GM18870 (cell line): ENCODE results near the gene JSRP1.

Source experiments
- ATAC-seq: cut with Tn5 transposase; IDR thresholded peaks from one replicate; pipeline ENCODE4 v1.9.1; 2021; ENCODE audit warnings: moderate library complexity; ENCODE audit not compliant: unreplicated experiment

JSRP1 gene

GRCh38 chr19:2219726-2220125 is 36.5 kb downstream of the JSRP1 start:
- ATAC-seq, result no peak

- ATAC-seq, result no peak
These were observed 38.6 kb downstream of the JSRP1 start for GRCh38 chr19:2217591-2217990.

DNA sequence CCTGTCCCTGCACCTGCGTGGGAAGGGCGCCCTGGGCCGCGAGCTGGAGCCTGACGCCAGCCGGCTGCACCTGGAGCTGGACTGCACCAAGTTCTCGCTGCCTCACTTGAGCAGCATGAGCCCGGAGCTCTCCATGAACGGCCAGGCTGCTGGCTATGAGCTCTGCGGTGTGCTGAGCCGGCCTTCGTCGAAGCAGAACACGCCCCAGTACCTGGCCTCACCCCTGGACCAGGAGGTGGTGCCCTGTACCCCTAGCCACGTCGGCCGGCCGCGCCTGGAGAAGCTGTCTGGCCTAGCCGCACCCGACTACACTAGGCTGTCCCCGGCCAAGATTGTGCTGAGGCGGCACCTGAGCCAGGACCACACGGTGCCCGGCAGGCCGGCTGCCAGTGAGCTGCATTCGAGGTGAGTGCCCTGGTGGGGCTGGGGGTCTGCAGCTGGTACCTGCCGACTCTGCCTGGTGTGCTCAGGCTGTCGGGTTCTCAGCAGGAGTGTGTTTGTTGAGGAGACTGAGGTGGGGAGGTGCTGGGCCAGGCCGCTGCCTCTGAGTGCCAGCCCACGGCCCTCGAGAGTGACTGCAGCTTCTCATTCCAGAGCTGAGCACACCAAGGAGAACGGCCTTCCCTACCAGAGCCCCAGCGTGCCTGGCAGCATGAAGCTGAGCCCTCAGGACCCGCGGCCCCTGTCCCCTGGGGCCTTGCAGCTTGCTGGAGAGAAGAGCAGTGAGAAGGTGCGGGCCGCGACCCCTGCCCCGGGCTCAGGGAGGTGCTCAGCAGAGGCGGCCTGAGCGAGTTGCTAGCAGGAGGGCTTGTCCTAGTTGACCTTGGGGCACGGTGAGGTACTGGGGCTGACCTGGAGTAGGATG is 39.6 kb downstream of the JSRP1 start:
- no peak for ATAC-seq

- no peak for ATAC-seq
These were observed 40.9 kb downstream of the JSRP1 start for GRCh38 chr19:2215281-2215751.

DNA sequence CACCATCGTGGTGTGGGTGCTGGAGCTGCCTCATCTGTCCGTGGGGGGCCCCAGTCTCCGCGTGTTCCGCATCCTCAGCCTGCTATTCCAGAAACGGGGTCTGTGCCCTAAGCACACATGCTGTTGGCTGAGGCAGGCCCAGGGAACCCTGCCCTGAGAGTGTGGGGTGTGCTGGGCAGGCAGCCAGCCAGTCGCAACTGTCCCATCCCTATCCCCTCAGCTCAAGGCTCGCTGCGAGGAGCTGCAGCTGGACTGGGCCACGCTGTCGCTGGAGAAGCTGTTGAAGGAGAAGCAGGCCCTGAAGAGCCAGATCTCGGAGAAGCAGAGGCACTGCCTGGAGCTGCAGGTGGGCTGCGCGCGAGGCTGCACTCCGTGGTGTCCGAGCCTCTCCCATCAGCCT is 42.0 kb downstream of the JSRP1 start:
- no peak for ATAC-seq

DNA sequence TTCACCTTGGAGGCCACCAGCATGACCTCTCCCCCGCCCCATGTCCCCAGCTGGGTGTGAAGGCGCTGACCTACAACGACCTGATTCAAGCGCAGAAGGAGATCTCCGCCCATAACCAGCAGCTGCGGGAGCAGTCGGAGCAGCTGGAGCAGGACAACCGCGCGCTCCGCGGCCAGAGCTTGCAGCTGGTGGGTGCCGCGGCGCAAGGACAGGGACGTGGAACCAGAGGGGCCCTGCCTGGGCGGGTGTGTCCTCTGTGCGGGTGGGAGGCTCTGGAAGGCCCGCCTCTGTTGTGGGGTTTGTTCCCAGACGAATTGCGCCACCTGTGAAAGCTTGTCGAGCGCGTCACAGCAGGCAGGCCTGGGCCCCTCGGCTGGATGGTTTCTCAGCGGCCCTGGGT is 42.4 kb downstream of the JSRP1 start:
- ATAC-seq, result no peak

- no peak for ATAC-seq
These were observed 43.1 kb downstream of the JSRP1 start for GRCh38 chr19:2212861-2213711.

- no peak for ATAC-seq
These were observed 45.1 kb downstream of the JSRP1 start for GRCh38 chr19:2210987-2211740.

GRCh38 chr19:2210206-2210605 is 46.0 kb downstream of the JSRP1 start:
- ATAC-seq, result no peak

DNA sequence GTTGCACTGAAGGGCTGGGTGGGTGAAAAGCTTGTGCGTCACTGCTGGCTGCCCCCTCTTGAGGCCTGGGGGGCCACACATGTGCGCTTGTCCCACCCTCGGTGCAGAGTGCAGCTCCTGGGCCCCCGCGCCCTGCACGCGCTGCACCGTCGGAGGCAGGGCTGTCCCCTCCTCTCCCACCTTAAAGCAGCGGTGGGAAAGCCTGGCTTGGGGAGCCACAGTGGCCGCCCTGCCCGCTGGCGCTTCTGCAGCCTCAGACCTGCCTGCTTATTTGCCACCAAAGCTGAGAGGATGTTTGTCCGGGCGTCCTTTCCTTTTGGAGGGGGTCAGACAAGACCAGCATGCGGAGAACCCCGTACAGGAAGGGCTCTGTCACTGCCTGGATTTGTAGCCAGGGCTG is 46.8 kb downstream of the JSRP1 start:
- ATAC-seq, result no peak

DNA sequence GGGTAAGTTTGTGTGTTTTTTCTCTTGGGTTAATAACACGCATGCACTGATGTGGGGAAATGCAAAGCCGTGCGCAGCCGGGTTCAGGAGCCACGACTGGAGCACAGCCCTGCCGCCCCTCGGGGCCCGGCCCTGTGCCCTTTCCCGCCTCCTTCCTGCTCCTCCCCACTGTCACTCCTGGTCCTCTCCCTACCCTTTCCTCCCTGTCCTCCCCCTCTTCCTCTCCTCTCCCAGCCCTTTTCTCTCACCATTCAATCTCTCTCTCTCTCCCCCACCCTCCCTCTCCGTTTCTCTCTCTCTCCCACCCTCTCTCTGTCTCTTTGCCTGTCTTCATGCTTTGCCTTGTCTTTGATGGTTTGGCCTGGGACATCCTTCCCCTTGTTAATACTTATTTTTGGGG is 47.2 kb downstream of the JSRP1 start:
- no peak for ATAC-seq

DNA sequence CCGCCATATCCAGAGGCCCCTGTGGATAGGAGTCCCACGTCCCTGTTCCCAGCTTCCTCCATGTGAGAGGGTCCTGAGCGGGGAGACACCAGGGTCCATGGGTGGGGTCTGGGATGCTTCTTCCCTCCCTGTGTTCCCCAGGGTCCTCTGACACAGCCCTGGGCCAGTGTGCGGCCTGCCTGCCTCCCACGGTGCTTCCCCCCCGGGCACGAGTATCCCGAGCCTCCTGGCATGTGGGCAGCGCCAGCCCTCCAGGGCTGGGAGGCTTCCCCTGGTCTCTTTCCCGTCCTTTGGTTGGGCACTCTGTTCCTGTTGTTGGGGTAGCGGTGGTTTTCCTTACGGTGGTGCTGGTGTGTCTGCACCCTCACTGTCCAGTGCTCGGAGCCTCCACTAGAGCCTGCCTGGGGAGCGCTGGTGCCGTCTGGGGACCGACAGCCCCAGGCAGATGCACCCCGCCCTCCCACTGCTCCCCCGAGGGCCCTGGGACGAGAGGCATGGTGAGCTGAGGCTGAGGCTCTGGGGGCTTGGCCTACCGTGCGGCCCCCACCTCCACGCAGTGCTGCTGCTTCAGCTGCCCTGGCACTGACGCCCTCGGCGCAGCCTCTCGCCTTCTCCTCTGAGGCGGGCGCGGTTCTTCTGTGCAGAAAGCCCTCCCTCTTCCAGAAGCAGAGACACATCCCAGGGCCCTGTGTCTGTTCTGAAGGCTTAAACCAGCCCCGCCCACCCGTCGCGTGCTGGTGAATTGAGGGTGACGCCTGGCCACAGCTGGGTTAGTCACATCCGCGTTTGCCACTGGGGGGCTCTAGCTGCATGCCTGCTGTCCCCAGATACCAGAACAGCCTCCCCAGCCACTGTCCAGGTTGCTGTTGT is 48.0 kb downstream of the JSRP1 start:
- no peak for ATAC-seq

GRCh38 chr19:2207008-2207407 is 49.2 kb downstream of the JSRP1 start:
- no peak for ATAC-seq

- no peak for ATAC-seq
These were observed 53.9 kb downstream of the JSRP1 start for GRCh38 chr19:2202366-2202765.
